ENCODE data around the gene MLF2. TPM values are rescaled to one million over a fixed set of nuclear protein-coding genes. Genes with fewer than 3 reads are reported as not detected.

MLF2 gene
- polyA plus RNA-seq, 2 of the 4 experiments (the other 2 are of a cell fraction) = 295 to 302 TPM

DNA sequence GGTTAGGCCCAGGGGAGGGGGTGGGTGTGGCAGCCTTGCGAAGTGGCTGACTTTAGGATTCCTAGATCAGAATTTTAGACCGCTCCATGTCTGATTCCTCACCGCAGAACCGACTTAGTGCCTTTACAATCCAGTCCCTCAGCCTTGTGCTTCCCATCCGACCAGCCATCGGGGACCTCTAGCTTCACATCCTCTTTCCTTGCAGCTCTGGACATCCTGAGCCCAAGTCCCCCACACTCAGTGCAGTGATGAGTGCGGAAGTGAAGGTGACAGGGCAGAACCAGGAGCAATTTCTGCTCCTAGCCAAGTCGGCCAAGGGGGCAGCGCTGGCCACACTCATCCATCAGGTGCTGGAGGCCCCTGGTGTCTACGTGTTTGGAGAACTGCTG lies 28.5 kb downstream of the MLF2 start:
- Histone ChIP-seq H3K4me3 (peak overlapping the region; percentile 61), H3K4me1 (peaks cover 13% of the 10 kb centered on the region), H3K4me2 (peak overlapping the region; percentile 94), H3K9me3 (no peaks in the 10 kb centered on the region), H3K27ac (peak overlapping the region; percentile 86 to 89)
- 12% methylated on average over 10 of the region's 10 CpGs for WGBS (ENCODE audit: missing lambda C conversion rate)
- POLR2A ChIA-PET = interaction anchor here (0.7 to 3.0 kb wide), 27 partner anchors 9 to 254 kb away, joined by 3 to 86 read pairs (median 4); partner anchors contain the start of genes C12orf57, GAPDH, MLF2 and NOP2
- CTCF ChIA-PET = interaction anchor here (0.9 to 7.6 kb wide), 12 partner anchors 9 to 148 kb away, joined by 3 to 52 read pairs (median 4); partner anchors contain the start of genes MLF2, SPSB2 and ZNF384
- TF ChIP-seq, protein P1, sequence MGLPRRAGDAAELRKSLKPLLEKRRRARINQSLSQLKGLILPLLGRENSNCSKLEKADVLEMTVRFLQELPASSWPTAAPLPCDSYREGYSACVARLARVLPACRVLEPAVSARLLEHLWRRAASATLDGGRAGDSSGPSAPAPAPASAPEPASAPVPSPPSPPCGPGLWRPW (IDR thresholded peaks at IDR 0.05) = no peak
- peak; percentile 2; the same call in 1 of the 2 replicates for TF ChIP-seq PHF8 (IDR thresholded peaks at IDR 0.05; ENCODE audit: borderline replicate concordance, low read depth)
- ATAC-seq (peak; percentile 45 to 50), FAIRE-seq (no peak), DNase-seq (ENCODE audit: low read depth in 1 of 2, low spot score in 1 of 2) (peak in 1 of 2 experiments; percentile 42)

DNA sequence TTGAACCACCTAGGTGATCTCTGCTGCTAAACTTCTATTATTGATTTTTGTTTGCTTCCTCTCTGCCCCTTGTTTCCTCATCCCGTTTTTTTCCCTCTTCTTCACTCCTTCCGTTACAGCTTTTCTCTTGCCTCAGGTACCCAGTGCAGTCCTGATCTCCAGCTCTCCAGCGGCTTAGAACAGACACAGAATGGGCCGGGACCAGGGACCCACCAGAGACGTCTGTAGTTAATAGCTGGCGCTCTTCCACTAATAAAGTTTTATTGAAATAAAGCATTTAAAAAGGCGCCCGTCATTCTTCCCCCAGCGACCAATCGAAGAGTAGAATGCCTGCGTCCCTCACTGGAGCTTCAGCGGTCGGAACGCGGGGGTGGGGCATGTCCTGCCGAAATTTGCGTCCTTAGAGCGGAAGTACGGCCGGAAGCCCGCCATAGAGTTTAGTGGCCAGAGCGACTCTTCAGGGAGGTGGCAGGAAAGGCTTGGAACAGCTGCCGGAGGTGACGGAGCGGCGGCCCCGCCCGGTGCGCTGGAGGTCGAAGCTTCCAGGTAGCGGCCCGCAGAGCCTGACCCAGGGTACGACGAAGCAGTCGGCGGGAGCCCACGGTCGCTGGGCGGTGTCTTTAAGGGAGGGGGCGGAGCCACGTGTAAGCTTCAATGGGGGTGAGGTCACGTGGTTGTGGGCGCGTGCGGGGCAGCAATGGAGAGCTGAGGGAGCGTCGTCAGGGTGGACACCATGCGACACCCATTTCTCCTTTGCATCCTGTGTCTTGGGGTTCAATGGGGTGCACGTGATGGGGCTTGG lies 29.1 kb downstream of the MLF2 start, which contains the start of gene COPS7A:
COPS7A (plus strand) TSS at position 440 of the 802 bp plus-strand sequence. CDS start 611 bp downstream, outside the sequence.
- 2% methylated on average over 34 of the region's 49 CpGs for WGBS (ENCODE audit: missing lambda C conversion rate)
- ATAC-seq (peak; percentile 98), FAIRE-seq (peak; percentile 81), DNase-seq (ENCODE audit: low read depth in 1 of 2, low spot score in 1 of 2) (peak; percentile 99)
- Histone ChIP-seq H3K9me3 (no peaks in the 10 kb centered on the region), H3K4me3 (peak within 1 kb of the TSS; percentile 61), H3K27ac (peak within 1 kb of the TSS; percentile 86 to 89), H3K4me1 (peaks cover 13% of the 10 kb centered on the region), H3K4me2 (peak within 1 kb of the TSS; percentile 94)
- ChIA-PET CTCF (interaction anchor here (0.9 to 7.6 kb wide), 17 partner anchors 9 to 319 kb away, joined by 3 to 52 read pairs (median 4); partner anchors contain the start of genes MLF2, SPSB2 and ZNF384), POLR2A (interaction anchor here (0.6 to 3.0 kb wide), 32 partner anchors 9 to 253 kb away, joined by 3 to 86 read pairs (median 4); partner anchors contain the start of genes C12orf57, GAPDH, MLF2 and NOP2)
- peak; percentile 46; the same call in 2 of the 3 replicates for TF ChIP-seq BCL3 (IDR thresholded peaks at IDR 0.05)
- TF ChIP-seq ZFP36 (IDR thresholded peaks at IDR 0.05; ENCODE audit: borderline replicate concordance, partially characterized antibody) = no peak
- TF ChIP-seq, protein P2, sequence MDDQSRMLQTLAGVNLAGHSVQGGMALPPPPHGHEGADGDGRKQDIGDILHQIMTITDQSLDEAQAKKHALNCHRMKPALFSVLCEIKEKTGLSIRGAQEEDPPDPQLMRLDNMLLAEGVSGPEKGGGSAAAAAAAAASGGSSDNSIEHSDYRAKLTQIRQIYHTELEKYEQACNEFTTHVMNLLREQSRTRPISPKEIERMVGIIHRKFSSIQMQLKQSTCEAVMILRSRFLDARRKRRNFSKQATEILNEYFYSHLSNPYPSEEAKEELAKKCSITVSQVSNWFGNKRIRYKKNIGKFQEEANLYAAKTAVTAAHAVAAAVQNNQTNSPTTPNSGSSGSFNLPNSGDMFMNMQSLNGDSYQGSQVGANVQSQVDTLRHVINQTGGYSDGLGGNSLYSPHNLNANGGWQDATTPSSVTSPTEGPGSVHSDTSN (IDR thresholded peaks at IDR 0.05) = peak; percentile 94
- TF ChIP-seq EHF (CRISPR knock-in tag; IDR thresholded peaks at IDR 0.05) = peak; percentile 74; the same call in 1 of the 2 replicates
- no peak for TF ChIP-seq CHD2 (IDR thresholded peaks at IDR 0.05; ENCODE audit: low read length, partially characterized antibody)
- TF ChIP-seq POLR2A (IDR thresholded peaks at IDR 0.05; ENCODE audit: low read length) = peak; percentile 92
- TF ChIP-seq TP53 (CRISPR knock-in tag; IDR thresholded peaks at IDR 0.05) = 0 out of 2 replicates have a peak, but pooled peaks have one; percentile 56
- TF ChIP-seq ZNF302 (CRISPR knock-in tag; IDR thresholded peaks at IDR 0.05) = peak; percentile 70; the same call in 1 of the 2 replicates
- TF ChIP-seq MAZ (IDR thresholded peaks at IDR 0.05; ENCODE audit: borderline replicate concordance, low read depth, low read length) = no peak
- 0 out of 2 replicates have a peak, but pooled peaks have one; percentile 16 for TF ChIP-seq TFCP2L1 (CRISPR knock-in tag; IDR thresholded peaks at IDR 0.05)
- TF ChIP-seq RAD21 (conservative IDR thresholded peaks at IDR 0.05 in 1 of 2, IDR thresholded peaks at IDR 0.05 in 1 of 2) = no peak
- TF ChIP-seq BHLHE40 (IDR thresholded peaks at IDR 0.05; ENCODE audit: low read depth, low read length) = peak; percentile 49; the same call in 1 of the 2 replicates
- peak; percentile 58; the same call in 1 of the 2 replicates for TF ChIP-seq GATA3 (IDR thresholded peaks at IDR 0.05; ENCODE audit: borderline replicate concordance)
- no peak for TF ChIP-seq EP300 (IDR thresholded peaks at IDR 0.05)
- no peak for TF ChIP-seq SREBF2 (IDR thresholded peaks at IDR 0.05)
- peak; percentile 81 to 86; a peak in 4 of 5 replicates for TF ChIP-seq JUN (IDR thresholded peaks at IDR 0.05)
- peak; percentile 63; the same call in 1 of the 2 replicates for TF ChIP-seq FOXS1 (CRISPR knock-in tag; IDR thresholded peaks at IDR 0.05)
- TF ChIP-seq RFX5 (IDR thresholded peaks at IDR 0.05) = peak; percentile 60; the same call in 1 of the 2 replicates
- TF ChIP-seq HMGXB4 (CRISPR knock-in tag; IDR thresholded peaks at IDR 0.05; ENCODE audit: borderline replicate concordance) = no peak
- peak; percentile 100 for TF ChIP-seq MAX (IDR thresholded peaks at IDR 0.05)
- no peak for TF ChIP-seq FOSL2 (IDR thresholded peaks at IDR 0.05)
- TF ChIP-seq FOSL2 (CRISPR knock-in tag; IDR thresholded peaks at IDR 0.05) = 0 out of 2 replicates have a peak, but pooled peaks have one; percentile 18
- TF ChIP-seq, protein P3, sequence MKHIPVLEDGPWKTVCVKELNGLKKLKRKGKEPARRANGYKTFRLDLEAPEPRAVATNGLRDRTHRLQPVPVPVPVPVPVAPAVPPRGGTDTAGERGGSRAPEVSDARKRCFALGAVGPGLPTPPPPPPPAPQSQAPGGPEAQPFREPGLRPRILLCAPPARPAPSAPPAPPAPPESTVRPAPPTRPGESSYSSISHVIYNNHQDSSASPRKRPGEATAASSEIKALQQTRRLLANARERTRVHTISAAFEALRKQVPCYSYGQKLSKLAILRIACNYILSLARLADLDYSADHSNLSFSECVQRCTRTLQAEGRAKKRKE (CRISPR knock-in tag; IDR thresholded peaks at IDR 0.05; ENCODE audit: low read depth) = peak; percentile 71; the same call in 1 of the 2 replicates
- 0 out of 2 replicates have a peak, but pooled peaks have one; percentile 30 for TF ChIP-seq KDM5A (IDR thresholded peaks at IDR 0.05)
- TF ChIP-seq KDM1A (IDR thresholded peaks at IDR 0.05; ENCODE audit: low read depth) = peak; percentile 53; the same call in 1 of the 2 replicates
- 0 out of 3 replicates have a peak, but pooled peaks have one; percentile 24 for TF ChIP-seq SMC3 (IDR thresholded peaks at IDR 0.05)
- TF ChIP-seq NPAS2 (CRISPR knock-in tag; IDR thresholded peaks at IDR 0.05; ENCODE audit: borderline replicate concordance) = peak; percentile 71
- no peak for TF ChIP-seq JUNB (IDR thresholded peaks at IDR 0.05)
- peak; percentile 47 for TF ChIP-seq PHF8 (IDR thresholded peaks at IDR 0.05; ENCODE audit: borderline replicate concordance, low read depth)

Measured in A549 (cell line).